Memory B cell (primary cell): ENCODE results near the gene CDH4.
"Not testable (repeated sequence)": the region's sequence is repeated elsewhere in the genome, so short reads cannot be mapped to it uniquely, and the experiment has no call there.

Experiments used
- ATAC-seq: fragments of 150-1000 bp; cut with Tn5 transposase; 2 replicates; pipeline ENCODE4 v1.10.0; 2021; ENCODE audit warnings: low read depth, mild to moderate bottlenecking, moderate library complexity
- DNase-seq, 2 donors: peaks; one replicate each; pipeline ENCODE4 v3.0.0; 2022; ENCODE audit warnings: low spot score in 2 of 2
- H3K27ac Mint-ChIP-seq: one replicate; pipeline ENCODE4 v1.8.0; 2022; ENCODE audit warnings: mild to moderate bottlenecking, moderate library complexity, mixed read lengths
- H3K27me3 Mint-ChIP-seq: one replicate; pipeline ENCODE4 v1.8.0; 2022; ENCODE audit warnings: mixed read lengths
- H3K36me3 Mint-ChIP-seq: one replicate; pipeline ENCODE4 v1.8.0; 2022; ENCODE audit warnings: mild to moderate bottlenecking, mixed read lengths
- H3K4me1 Mint-ChIP-seq: one replicate; pipeline ENCODE4 v1.8.0; 2022; ENCODE audit warnings: mixed read lengths
- H3K4me3 Mint-ChIP-seq: one replicate; pipeline ENCODE4 v1.8.0; 2022; ENCODE audit warnings: mild to moderate bottlenecking, moderate library complexity, mixed read lengths
- H3K9me3 Mint-ChIP-seq: one replicate; pipeline ENCODE4 v1.8.0; 2022; ENCODE audit warnings: mixed read lengths

Gene CDH4

DNA sequence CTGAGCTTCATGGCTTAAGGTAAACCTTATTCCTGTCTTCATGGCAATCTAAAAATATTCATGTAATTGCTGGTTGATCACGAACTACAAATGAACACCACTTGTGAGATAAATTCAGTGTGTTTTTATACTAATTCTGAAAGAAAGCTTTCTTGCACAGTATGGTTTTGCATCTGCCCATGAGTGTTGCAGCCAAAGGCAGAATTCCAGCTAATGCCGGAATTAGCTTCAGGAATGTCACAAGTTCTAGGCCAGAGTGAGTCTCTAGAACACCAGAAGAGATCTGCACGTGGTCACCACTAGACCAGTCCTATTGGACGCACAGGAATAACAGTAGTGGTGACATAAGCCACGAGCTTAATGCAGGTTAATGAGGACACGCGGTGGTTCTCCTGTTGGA, 223.7 kb downstream of the CDH4 start:
- no peak for ATAC-seq
- H3K27me3 Mint-ChIP-seq = peaks cover 3% of the 10 kb centered on the region

GRCh38 chr20:61476956-61477355, 224.9 kb downstream of the CDH4 start:
- no peaks in the 10 kb centered on the region for H3K4me1 Mint-ChIP-seq
- no peak overlapping the region for H3K4me3 Mint-ChIP-seq
- H3K27me3 Mint-ChIP-seq = peaks cover 3% of the 10 kb centered on the region
- no peak overlapping the region for H3K27ac Mint-ChIP-seq
- H3K9me3 Mint-ChIP-seq = peaks cover 7% of the 10 kb centered on the region
- H3K36me3 Mint-ChIP-seq = no peaks in the 10 kb centered on the region
- ATAC-seq = no peak
- no peak for DNase-seq

More for the DNA sequence above, 223.7 kb downstream of the CDH4 start:
- H3K4me3 Mint-ChIP-seq = no peak overlapping the region
- DNase-seq = no peak
- no peak overlapping the region for H3K27ac Mint-ChIP-seq
- no peaks in the 10 kb centered on the region for H3K4me1 Mint-ChIP-seq
- no peaks in the 10 kb centered on the region for H3K36me3 Mint-ChIP-seq
- H3K9me3 Mint-ChIP-seq = peaks cover 9% of the 10 kb centered on the region

DNA sequence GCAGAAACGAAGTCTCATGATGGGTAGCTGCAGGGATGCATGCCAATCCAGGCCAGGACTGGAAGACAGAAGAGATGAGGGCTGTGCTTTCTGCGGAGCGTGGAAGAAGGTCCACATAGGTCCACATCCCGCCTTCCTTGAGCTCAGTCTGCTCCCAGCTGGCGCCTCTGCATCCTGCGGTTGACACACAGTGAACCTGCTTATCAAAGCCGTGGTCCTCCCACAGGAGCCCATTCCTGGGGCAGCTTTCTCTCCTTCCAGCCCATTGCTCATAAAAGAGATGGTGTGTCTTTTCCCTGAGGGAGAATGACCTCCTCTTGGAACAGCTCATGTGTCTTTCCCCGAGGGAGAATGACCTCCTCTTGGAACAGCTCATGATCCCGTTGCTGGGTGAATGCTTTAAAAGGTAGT, 225.4 kb downstream of the CDH4 start:
- H3K36me3 Mint-ChIP-seq = no peaks in the 10 kb centered on the region
- H3K4me3 Mint-ChIP-seq = no peak overlapping the region
- H3K27me3 Mint-ChIP-seq = peaks cover 3% of the 10 kb centered on the region
- H3K4me1 Mint-ChIP-seq = no peaks in the 10 kb centered on the region
- H3K27ac Mint-ChIP-seq = no peak overlapping the region
- ATAC-seq (no peak), DNase-seq (no peak)
- peaks cover 3% of the 10 kb centered on the region for H3K9me3 Mint-ChIP-seq

DNA sequence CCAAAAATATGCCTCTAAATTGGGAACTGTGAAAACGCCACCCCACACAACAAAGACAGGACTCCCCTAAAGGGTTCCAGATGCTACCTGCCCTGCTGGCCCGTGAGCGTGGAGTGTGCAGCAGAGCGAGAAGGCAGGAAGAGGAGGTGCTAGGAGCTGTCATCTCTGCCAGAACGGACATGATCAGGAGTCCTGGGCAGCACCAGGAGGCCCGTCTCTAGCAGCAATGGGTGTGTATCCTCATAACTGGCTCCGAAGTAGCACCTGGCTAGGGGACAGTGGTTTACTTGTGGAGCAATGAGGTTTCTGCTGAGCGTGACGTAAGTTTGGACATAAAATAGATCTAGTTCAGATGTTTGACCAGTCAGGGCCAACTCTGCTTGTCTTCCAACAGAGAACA, 226.0 kb downstream of the CDH4 start:
- Mint-ChIP-seq H3K9me3 (peaks cover 3% of the 10 kb centered on the region), H3K4me1 (no peaks in the 10 kb centered on the region), H3K4me3 (no peak overlapping the region), H3K27me3 (peaks cover 3% of the 10 kb centered on the region), H3K36me3 (no peaks in the 10 kb centered on the region), H3K27ac (no peak overlapping the region)
- DNase-seq (no peak), ATAC-seq (no peak)

GRCh38 chr20:61478611-61479305, 226.7 kb downstream of the CDH4 start:
- Mint-ChIP-seq H3K4me3 (no peak overlapping the region), H3K27ac (no peak overlapping the region), H3K9me3 (peaks cover 3% of the 10 kb centered on the region), H3K36me3 (no peaks in the 10 kb centered on the region), H3K27me3 (peaks cover 3% of the 10 kb centered on the region), H3K4me1 (no peaks in the 10 kb centered on the region)
- DNase-seq = no peak
- ATAC-seq = no peak

DNA sequence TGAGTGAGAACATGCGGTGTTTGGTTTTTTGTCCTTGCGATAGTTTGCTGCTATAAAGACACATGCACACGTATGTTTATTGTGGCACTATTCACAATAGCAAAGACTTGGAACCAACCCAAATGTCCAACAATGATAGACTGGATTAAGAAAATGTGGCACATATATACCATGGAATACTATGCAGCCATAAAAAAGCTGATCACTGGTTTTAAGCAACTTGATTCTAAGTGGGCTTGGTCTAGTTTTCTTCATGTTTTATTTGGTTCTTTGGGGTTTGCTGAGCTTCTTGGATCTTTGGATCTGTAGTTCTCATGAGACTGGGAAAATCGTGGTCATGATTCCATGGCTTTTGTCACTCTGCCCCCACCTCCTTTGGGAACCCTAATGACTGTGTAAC, 227.4 kb downstream of the CDH4 start:
- not testable (repeated sequence) for ATAC-seq, H3K4me1 Mint-ChIP-seq, H3K27me3 Mint-ChIP-seq, H3K36me3 Mint-ChIP-seq, DNase-seq, H3K9me3 Mint-ChIP-seq, H3K4me3 Mint-ChIP-seq, H3K27ac Mint-ChIP-seq

DNA sequence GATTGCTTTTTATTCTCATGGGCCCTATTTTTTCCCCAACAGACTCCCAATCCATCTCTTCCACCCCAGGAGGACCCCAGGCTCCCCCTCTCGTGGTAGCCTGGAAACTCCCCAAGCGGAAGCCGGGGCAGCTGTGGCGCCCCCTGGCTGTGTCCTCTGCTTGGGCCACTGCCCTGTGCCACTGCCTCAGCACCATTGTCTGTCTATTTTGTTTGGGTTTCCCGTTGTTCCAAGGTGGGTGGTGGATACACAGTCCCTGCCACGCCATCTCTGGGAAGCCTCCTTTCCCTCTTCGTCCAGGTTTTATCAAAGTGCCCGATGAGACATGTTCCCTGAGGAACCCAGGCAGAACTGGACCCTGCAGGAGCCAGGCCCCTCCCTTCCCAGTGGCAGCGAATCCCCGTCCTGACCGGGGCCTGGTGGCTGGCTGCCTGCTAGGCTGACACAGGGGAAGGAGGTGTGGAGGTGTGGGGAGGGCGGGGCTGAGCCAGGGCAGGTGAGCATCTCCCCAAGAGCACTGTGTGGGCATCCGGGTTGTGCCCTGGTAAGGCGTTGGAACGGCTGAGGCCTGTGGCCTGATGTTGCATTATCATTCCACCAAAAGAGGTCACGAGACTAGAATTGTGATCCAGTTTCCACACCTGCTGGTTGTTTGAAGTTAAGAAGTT, 228.2 kb downstream of the CDH4 start:
- Mint-ChIP-seq H3K9me3 (peaks cover 5% of the 10 kb centered on the region), H3K27ac (no peak overlapping the region), H3K36me3 (no peaks in the 10 kb centered on the region), H3K4me1 (no peaks in the 10 kb centered on the region), H3K4me3 (no peak overlapping the region), H3K27me3 (peaks cover 3% of the 10 kb centered on the region)
- ATAC-seq = no peak
- DNase-seq = no peak

DNA sequence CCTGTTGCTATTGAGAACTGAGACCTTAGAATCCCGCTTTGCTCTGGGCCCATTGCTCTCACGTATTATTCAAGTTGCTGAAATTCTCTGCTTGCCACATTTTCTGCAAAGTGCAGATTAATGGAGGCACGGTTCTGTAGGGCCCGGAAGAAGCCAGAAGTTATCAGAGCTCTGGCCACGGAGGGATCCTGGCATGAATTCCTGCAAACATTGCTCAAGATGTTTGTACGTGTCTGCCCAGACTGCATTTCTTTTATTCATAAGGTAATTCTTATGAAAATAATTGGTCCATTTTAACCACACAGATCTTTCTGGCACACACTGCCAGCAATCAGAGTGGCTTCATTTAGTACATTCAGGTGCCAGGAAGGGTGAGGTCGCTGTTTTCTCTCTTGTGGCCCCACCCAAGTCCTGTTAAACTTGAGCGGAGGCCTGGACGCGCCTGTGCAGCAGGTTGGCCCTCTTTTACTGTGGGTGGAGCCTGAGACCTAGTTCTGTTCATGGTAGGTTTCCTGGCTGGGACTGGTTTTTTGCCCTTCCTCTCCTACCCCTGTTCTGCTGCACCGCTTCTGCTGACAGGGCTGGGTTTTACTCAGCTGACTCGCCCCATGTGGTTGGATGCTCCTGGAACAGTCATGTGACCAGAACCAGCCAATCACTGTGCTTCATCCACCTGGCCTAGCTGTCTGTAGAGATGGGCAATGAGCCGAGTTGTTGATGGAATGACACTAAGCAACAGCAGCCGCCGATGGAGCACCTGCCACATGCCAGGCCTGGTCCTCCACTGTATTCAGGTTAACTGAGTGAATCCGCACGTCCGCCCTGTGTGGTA, 230.2 kb downstream of the CDH4 start:
- ATAC-seq (no peak), DNase-seq (no peak)
- peaks cover 5% of the 10 kb centered on the region for H3K9me3 Mint-ChIP-seq
- peaks cover 3% of the 10 kb centered on the region for H3K27me3 Mint-ChIP-seq
- H3K36me3 Mint-ChIP-seq = no peaks in the 10 kb centered on the region
- H3K4me1 Mint-ChIP-seq = no peaks in the 10 kb centered on the region
- H3K4me3 Mint-ChIP-seq = no peak overlapping the region
- H3K27ac Mint-ChIP-seq = no peak overlapping the region

GRCh38 chr20:61482901-61483300, 230.8 kb downstream of the CDH4 start:
- Mint-ChIP-seq H3K27me3 (no peaks in the 10 kb centered on the region), H3K9me3 (peaks cover 5% of the 10 kb centered on the region), H3K4me1 (no peaks in the 10 kb centered on the region), H3K4me3 (peak overlapping the region; percentile 41), H3K36me3 (no peaks in the 10 kb centered on the region), H3K27ac (no peak overlapping the region)
- DNase-seq (no peak), ATAC-seq (no peak)

- Mint-ChIP-seq H3K4me3 (no peak overlapping the region), H3K4me1 (no peaks in the 10 kb centered on the region), H3K9me3 (peaks cover 5% of the 10 kb centered on the region), H3K36me3 (no peaks in the 10 kb centered on the region), H3K27ac (no peak overlapping the region), H3K27me3 (no peaks in the 10 kb centered on the region)
- ATAC-seq (no peak), DNase-seq (no peak)
Observed at GRCh38 chr20:61483336-61484067, 231.4 kb downstream of the CDH4 start.

DNA sequence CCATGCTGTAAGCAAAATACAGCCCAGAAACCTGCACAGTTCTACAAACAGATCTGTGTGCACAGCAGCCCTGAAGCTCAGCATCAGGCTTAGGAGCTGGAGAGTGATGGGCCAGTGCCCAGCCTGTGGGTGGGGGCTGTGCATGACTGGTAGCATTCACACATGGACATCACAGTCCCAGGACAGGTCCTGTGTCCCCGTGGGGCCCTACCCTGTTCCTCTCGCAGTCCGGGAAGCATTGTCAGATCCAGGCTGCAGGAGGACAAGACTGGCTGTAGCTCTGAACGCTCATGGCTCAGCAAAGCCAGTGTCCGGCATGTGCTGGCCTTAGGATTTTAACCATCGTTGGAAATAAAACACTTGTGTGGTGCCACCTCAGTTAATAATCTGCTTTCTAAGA, 234.1 kb downstream of the CDH4 start:
- no peaks in the 10 kb centered on the region for H3K36me3 Mint-ChIP-seq
- ATAC-seq (no peak), DNase-seq (no peak)
- H3K27ac Mint-ChIP-seq = no peak overlapping the region
- H3K27me3 Mint-ChIP-seq = no peaks in the 10 kb centered on the region
- H3K9me3 Mint-ChIP-seq = peaks cover 2% of the 10 kb centered on the region
- H3K4me1 Mint-ChIP-seq = no peaks in the 10 kb centered on the region
- no peak overlapping the region for H3K4me3 Mint-ChIP-seq

GRCh38 chr20:61487346-61487996, 235.4 kb downstream of the CDH4 start:
- H3K36me3 Mint-ChIP-seq = no peaks in the 10 kb centered on the region
- peaks cover 2% of the 10 kb centered on the region for H3K9me3 Mint-ChIP-seq
- no peaks in the 10 kb centered on the region for H3K4me1 Mint-ChIP-seq
- ATAC-seq (no peak), DNase-seq (no peak)
- H3K4me3 Mint-ChIP-seq = no peak overlapping the region
- H3K27me3 Mint-ChIP-seq = no peaks in the 10 kb centered on the region
- no peak overlapping the region for H3K27ac Mint-ChIP-seq

DNA sequence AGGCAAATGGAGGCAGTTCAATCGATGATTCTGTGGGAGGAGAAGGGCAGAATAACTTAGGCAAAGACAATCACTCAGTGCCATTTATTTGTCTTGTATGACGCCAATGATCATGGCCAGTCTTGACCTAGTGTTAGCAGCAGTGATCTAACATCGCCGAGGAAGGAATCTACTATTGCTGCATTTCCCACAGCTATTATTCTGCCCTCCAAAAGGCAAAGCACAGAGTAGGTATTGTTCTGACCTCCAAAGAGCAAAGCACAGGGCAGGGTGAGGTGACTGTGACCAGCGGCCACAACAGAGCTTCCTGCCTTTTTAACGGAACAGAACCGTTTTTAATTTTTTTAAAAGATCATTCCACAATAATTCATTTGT, 235.9 kb downstream of the CDH4 start:
- no peaks in the 10 kb centered on the region for H3K27me3 Mint-ChIP-seq
- H3K4me1 Mint-ChIP-seq = no peaks in the 10 kb centered on the region
- no peak overlapping the region for H3K4me3 Mint-ChIP-seq
- peaks cover 2% of the 10 kb centered on the region for H3K9me3 Mint-ChIP-seq
- no peak for ATAC-seq
- H3K36me3 Mint-ChIP-seq = no peaks in the 10 kb centered on the region
- no peak for DNase-seq
- H3K27ac Mint-ChIP-seq = no peak overlapping the region
